NCI-H345 treated with DMSO at 0.1 percent for 48 hours (cell line): ENCODE measurements around the gene SPATA2L.
A peak's percentile ranks its signal among the peaks of the same experiment; 100 is the strongest.
"Not testable (repeated sequence)": the region's sequence is repeated elsewhere in the genome, so short reads cannot be mapped to it uniquely, and the experiment has no call there.

ENCODE experiments used
- DNase-seq: peaks from one replicate; lab custom pipeline; 2025; ENCODE audit not compliant: unreplicated experiment; lab: John Stamatoyannopoulos, UW

SPATA2L gene

GRCh38 chr16:89690392-89690901, 11.1 kb downstream of the SPATA2L start:
- DNase-seq, result no peak

DNA sequence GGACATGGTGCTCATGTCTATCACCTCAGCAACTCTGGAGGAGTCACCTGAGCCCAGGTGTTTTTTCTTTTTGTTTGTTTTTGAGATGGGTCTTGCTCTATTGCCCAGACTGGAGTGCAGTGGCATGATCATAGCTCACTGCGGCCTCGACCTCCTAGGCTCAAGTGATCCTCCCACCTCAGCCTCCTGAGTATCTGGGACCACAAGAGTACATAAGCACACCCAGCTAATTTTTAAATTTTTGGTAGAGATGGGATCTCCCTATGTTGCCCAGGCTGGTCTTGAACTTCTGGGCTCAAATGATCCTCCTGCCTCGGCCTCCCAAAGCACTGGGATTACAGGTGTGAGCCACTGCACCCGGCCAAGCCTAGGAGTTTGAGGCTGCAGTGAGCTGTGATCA, 11.9 kb downstream of the SPATA2L start:
- not testable (repeated sequence) for DNase-seq

DNA sequence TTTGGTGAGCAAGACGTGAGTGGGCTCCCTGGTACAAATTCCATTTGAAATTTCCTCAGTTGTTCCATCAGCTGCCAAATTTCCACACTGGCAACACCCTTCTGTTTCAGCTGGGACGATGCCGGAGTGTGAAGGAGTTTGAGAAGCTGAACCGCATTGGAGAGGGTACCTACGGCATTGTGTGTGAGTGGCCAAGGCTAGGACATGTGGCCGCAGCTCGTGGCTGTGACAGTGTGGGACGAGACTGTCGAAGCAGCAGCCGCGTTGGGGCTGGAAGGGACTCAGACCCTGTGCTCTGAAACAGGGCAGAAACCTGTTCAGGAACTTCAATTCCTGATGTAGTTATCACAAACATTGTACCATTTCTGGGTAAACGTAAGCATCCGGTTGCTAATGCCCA, 12.4 kb downstream of the SPATA2L start:
- DNase-seq, result no peak

- no peak for DNase-seq
Measured at GRCh38 chr16:89688395-89688794, 13.1 kb downstream of the SPATA2L start.

DNA sequence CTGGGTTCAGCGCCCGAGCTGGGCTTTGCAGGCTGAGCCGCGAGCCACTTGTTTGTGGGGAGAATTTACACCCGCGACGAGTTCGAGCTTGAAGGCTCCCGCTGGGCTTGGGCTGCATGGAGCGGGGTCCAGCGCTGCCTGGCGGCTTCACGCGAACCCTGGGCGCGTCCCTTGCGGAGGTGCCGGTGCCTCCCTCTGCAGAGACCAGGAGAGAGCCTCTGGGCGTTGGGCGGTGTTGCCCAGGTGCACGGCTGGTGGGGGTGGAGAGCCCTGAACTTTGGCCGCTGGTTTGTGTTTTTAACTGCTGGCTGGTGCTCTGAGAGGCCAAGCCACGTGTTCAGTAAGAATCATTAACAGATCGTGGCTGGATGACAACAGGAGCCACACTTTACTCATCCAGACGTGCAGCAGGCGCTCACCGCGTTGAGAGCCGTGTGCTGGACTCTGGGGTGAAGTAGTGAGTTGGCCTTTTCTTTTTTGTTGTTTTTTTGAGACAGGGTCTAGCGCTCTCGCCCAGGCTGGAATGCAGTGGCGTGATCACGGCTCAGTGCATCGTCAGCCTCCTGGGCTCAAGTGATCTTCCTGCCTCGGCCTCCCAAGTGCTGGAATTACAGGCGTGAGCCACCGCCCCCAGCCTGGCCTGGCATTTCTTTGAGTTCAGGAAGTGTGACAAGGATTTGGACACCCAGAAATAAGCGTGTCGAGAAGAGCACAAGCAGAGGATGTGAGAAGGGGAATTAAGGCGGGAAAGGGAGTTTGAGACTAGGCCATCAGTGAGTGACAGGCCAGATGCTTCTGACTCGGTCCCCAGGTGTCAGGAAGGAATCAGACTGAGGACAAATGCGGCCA, 14.2 kb downstream of the SPATA2L start:
- no peak for DNase-seq

GRCh38 chr16:89686520-89687091, 14.9 kb downstream of the SPATA2L start, which contains the start of gene CDK10:
CDK10 (plus strand) TSS chr16:89686689; CDS start chr16:89686711, 22 bp downstream.
- peak; percentile 80 for DNase-seq

DNA sequence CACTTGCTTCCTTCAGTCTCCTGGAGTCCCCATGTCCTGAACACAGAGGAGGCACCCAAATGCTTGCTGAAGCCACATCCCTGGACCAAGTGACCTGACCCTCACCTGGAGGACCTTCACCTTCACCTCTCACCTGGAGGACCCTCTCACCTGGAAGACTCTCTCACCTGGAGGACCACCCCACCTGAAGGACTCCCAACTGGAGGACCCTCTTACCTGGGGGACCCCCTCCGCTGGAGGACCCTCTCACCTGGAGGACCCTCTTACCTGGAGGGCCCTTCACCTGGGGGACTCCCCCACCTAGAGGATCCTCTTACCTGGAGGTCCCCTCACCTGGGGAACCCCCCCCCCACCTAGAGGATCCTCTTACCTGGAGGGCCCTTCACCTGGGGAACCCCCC, 15.6 kb downstream of the SPATA2L start:
- no peak for DNase-seq

DNA sequence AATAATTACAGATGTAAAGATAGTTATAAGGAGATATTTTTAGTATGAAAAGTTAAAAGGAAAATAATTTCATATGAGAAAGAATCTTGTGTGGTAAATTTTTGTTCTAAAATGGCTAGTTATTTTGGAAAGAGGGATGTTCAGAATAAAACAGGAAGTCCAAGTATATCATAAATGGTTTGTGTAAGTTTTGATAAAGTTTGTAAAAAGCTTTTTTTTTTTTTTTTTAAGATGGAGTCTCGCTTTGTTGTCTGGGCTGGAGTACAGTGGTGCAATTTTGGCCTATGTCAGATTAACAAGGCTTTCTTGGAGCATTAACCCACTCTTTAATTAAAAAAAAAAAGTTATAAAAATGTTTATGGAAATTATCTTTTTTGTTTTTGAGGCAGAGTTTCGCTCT, 23.2 kb downstream of the SPATA2L start:
- DNase-seq, result no peak

DNA sequence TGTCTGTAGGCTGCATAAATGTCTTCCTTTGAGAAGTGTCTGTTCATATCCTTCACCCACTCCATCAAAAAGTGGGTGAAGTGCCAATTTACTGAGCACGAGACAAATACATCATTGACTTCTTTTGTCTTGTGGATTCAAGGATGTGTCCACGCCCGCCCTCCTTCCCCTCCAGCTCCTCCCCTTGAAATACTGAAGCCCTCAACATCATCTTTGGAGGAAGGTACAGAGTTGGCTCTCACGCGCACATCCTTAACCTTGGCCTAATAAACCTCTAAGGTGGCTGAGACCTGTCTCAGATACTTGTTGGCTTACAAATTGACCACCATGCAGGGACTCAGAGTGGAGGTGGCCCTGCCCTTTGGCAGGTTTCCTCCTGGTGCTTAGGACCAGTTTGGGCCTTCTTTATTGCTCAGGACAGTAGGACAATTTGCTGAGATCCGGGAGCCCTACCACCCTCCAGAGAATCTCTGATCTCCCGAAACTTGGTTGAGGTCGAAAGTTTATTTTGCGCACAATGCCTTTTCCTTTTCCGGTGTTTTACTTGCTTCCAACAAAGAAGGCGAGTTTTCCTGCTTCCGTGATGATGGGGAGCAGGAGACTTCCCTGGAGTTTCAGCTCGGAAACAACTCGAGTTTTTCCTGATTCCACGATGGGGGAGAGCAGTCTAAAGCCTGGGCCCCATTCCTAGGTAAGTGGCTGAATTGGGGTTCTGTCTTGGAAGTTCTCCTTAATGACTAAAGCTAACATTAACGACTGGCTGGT, 29.1 kb downstream of the SPATA2L start:
- no peak for DNase-seq

DNA sequence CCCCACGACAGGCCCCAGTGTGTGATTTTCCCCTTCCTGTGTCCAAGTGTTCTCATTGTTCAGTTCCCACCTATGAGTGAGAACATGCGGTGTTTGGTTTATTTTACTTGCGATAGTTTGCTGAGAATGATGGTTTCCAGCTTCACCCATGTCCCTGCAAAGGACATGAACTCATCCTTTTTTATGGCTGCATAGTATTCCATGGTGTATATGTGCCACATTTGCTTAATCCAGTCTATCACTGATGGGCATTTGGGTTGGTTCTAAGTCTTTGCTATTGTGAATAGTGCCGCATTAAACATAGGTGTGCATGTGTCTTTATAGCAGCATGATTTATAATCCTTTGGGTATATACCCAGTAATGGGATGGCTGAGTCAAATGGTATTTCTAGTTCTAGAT, 29.9 kb downstream of the SPATA2L start:
- not testable (repeated sequence) for DNase-seq

DNA sequence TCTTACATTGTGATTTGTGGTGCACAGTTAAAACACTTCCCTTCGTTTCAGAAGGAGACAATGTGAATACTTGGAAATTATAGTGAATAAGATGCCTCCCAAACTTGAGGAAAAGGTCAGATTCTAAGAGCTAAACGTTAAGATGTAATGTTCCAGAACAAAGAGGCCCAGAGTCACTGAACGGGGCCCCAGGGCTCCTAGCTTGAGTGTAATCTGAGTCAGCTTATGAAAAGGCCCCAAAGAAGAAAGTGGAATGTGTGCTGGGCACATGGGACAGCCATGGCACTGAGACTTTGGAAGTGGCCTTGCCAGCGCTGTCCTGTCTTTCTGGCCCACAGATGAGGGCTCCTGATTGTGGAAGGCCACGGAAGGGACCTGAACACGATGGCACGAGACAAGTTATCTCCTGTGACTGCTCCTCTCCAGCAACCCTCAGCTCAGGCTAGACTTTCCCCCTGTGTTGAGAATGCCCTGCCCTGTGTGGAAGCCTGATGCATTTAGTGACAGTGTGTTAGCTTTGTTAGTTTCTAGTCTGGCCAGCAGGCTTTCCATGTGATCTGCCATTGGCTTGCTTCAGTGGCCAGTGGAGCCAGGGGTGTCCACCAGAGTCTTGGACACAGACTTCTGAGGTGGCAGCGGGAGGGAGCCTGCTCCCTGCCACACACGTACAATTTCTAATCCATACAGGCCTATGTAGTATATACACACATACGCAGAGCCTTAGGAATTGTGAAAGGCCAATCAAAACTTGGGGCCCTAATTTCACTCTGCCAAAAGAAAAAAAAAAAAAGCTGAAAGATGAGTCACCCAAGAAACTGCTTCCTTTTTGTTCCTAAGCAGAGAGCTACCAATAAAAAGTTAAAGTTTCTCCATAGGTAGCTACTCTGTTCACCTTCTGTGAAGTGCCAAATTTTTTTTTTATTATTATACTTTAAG, 30.7 kb downstream of the SPATA2L start:
- no peak for DNase-seq

- DNase-seq, result no peak
Measured at GRCh38 chr16:89669755-89670154, 31.8 kb downstream of the SPATA2L start.

- DNase-seq, result no peak
Measured at GRCh38 chr16:89668790-89669158, 32.7 kb downstream of the SPATA2L start.

DNA sequence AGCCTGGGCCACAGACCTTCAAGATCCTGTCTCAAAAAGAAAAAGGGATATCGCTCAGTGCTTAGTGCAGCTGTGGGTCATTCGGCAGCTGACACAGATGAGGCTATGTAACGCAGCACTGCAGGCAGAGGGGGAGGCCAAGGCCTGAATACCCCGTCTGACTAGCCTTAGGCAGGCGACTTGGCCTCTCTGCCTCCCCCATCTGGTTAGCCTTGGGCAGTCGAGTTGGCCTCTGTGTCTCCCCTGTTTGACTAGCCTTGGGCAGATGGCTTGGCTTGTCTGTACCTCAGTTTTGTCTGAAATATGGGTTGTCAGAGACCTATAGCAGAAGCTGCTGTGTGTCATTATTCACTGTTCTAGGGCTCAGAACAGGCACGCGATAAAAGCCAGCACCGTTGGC, 33.9 kb downstream of the SPATA2L start:
- no peak for DNase-seq

DNA sequence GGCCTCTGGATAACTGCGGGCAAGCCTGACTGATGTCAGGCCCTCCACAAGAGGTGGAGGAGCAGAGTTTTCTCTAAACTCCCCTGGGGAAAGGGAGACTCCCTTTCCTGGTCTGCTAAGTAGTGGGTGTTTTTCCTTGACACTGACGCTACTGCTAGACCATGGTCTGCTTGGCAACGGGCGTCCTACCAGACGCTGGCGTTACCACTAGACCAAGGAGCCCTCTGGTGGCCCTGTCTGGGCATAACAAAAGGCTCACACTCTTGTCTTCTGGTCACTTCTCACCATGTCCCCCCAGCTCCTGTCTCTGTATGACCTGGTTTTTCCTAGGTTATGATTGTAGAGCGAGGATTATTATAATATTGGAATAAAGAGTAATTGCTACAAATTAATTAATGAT, 34.5 kb downstream of the SPATA2L start:
- not testable (repeated sequence) for DNase-seq

- DNase-seq, result not testable (repeated sequence)
Measured at GRCh38 chr16:89664238-89664637, 37.3 kb downstream of the SPATA2L start.

GRCh38 chr16:89661215-89661614, 40.3 kb downstream of the SPATA2L start:
- no peak for DNase-seq

DNA sequence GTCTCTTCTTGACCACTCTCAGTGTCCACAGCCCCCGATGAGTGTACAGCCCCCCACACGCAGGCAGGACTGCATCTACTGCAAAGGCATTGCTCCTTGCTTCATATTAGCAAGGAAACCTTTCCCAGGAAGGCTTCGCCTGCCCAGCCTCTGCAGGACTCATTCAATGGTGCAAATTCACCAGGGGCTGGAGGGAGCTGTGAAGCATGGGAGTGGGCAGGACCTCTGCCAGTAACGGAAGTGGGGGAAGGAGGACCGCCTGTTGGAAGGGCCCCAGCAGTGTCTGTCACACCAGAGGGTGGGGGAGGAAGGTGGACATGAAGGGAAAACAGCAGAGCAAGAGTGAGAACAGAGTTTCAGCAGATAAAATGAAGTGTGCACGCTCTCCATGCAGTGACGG, 41.4 kb downstream of the SPATA2L start:
- DNase-seq, result no peak

- DNase-seq, result no peak
Measured at GRCh38 chr16:89658221-89658879, 43.2 kb downstream of the SPATA2L start.
